Natural killer cell (primary cell): ENCODE data around the gene KDM4B. TPM values are rescaled to one million over a fixed set of nuclear protein-coding genes. Genes with fewer than 3 reads are reported as not detected.

Experiments used
- ATAC-seq, 3 donors: fragments of 150-1000 bp in 2 of 3; fragments of 200-7000 bp in 1 of 3; cut with Tn5 transposase; 1 replicate in 1 of 3; 2 replicates in 2 of 3; pipeline ENCODE4 v1.10.0; 2021; ENCODE audit warnings: mild to moderate bottlenecking in 2 of 3, moderate library complexity in 2 of 3
- DNase-seq, 2 donors: peaks; one replicate each; pipeline versions ENCODE4 v3.0.0 to v3.0.0-alpha.2; 2013 to 2021; ENCODE audit warnings: mixed read lengths in 1 of 2
- H3K27ac ChIP-seq: one replicate; pipeline ENCODE4 v1.5.1; 2013; ENCODE audit warnings: mild to moderate bottlenecking, low read length
- H3K27me3 ChIP-seq: one replicate; pipeline ENCODE4 v1.6.1; 2013; ENCODE audit warnings: low read length; ENCODE audit not compliant: control insufficient read depth, insufficient read depth
- H3K36me3 ChIP-seq: one replicate; pipeline ENCODE4 v1.6.1; 2013; ENCODE audit warnings: low read length; ENCODE audit not compliant: control insufficient read depth, insufficient read depth
- H3K4me1 ChIP-seq: one replicate; pipeline ENCODE4 v1.6.1; 2013; ENCODE audit warnings: low read length; ENCODE audit not compliant: control insufficient read depth, insufficient read depth
- H3K4me3 ChIP-seq: one replicate; pipeline ENCODE4 v1.5.1; 2013; ENCODE audit warnings: low read length
- H3K9me3 ChIP-seq: one replicate; pipeline ENCODE4 v1.6.1; 2013; ENCODE audit warnings: low read length; ENCODE audit not compliant: control insufficient read depth, insufficient read depth
- H3K27ac Mint-ChIP-seq, 2 donors: one replicate each; pipeline ENCODE4 v1.8.0; 2022; ENCODE audit warnings: mild to moderate bottlenecking in 2 of 2, mixed read lengths in 2 of 2, moderate library complexity in 1 of 2
- H3K27me3 Mint-ChIP-seq, 2 donors: one replicate each; pipeline ENCODE4 v1.8.0; 2022; ENCODE audit warnings: low read depth in 2 of 2, mixed read lengths in 2 of 2
- H3K36me3 Mint-ChIP-seq: one replicate; pipeline ENCODE4 v1.8.0; 2022; ENCODE audit warnings: mixed read lengths
- H3K4me1 Mint-ChIP-seq, 2 donors: one replicate each; pipeline ENCODE4 v1.8.0; 2022; ENCODE audit warnings: mixed read lengths in 2 of 2
- H3K4me3 Mint-ChIP-seq: one replicate; pipeline ENCODE4 v1.8.0; 2022; ENCODE audit warnings: mild to moderate bottlenecking, moderate library complexity, mixed read lengths
- H3K9me3 Mint-ChIP-seq, 2 donors: one replicate each; pipeline ENCODE4 v1.8.0; 2022; ENCODE audit warnings: mixed read lengths in 2 of 2
- CTCF ChIP-seq: fragments of 200-600 bp; IDR thresholded peaks from one replicate; pipeline ENCODE4 v1.8.0; 2022; ENCODE audit warnings: antibody characterized with exemption
- WGBS: methylation state at CpG from one replicate; pipeline ENCODE4 v1.1.7; 2013; ENCODE audit warnings: missing lambda C conversion rate; ENCODE audit not compliant: insufficient coverage; 5-methylcytosine and 5-hydroxymethylcytosine counted together
- intact Hi-C: fragments of 100-400 bp; cut with micrococcal nuclease; formaldehyde crosslinking; loops from one replicate; pipeline ENCODE4 v1.14.2; 2022
- total RNA-seq, 4 donors: library from RNA; stranded (reverse); fragments of 120-200 nt in 1 of 4; gene quantifications; one replicate each; pipeline versions ENCODE4 v1.2.3 to v1.2.4, GENCODE V29; 2013 to 2022

KDM4B gene
- total RNA-seq, 3 donors from 2014 or later (not counting 1 experiment from before 2014, with no cell fraction given), result 68.0 to 73.5 (median 68.1) TPM

DNA sequence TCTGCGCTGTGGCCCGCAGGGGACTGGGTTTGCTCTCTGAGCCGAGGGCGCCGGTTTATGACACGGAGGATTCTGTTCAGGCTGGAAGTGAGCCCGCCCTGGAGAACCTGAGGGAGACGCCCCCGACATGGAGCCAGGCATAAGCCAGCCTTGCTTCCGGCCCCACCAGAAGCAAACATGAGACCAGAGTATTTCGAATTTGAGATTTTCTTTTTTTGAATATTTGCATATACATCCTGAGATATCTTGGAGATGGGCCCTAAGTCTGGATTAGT lies 72.9 kb downstream of the KDM4B start:
- no peaks in the 10 kb centered on the region for H3K4me1 ChIP-seq
- intact Hi-C loops, result no loop called here
- Mint-ChIP-seq H3K36me3 (no peaks in the 10 kb centered on the region), H3K4me1 (peaks cover 0 to 22% of the 10 kb centered on the region in 2 donors), H3K27me3 (no peaks in the 10 kb centered on the region), H3K4me3 (no peak overlapping the region), H3K9me3 (no peaks in the 10 kb centered on the region), H3K27ac (no peak overlapping the region)
- H3K36me3 ChIP-seq, result peaks cover 19% of the 10 kb centered on the region
- no peaks in the 10 kb centered on the region for H3K27me3 ChIP-seq
- H3K4me3 ChIP-seq, result no peak overlapping the region
- H3K27ac ChIP-seq, result no peak overlapping the region
- ATAC-seq (no peak), DNase-seq (no peak)
- no peak for TF ChIP-seq CTCF
- 95% methylated on average over 11 of the region's 11 CpGs for WGBS
- H3K9me3 ChIP-seq, result no peaks in the 10 kb centered on the region

- Mint-ChIP-seq H3K27me3 (no peaks in the 10 kb centered on the region), H3K4me3 (no peak overlapping the region), H3K9me3 (no peaks in the 10 kb centered on the region), H3K36me3 (no peaks in the 10 kb centered on the region), H3K4me1 (peaks cover 0 to 15% of the 10 kb centered on the region in 2 donors), H3K27ac (no peak overlapping the region)
- H3K36me3 ChIP-seq, result peaks cover 23% of the 10 kb centered on the region
- H3K27ac ChIP-seq, result no peak overlapping the region
- TF ChIP-seq CTCF, result no peak
- ATAC-seq (no peak), DNase-seq (no peak)
- intact Hi-C loops, result no loop called here
- no peaks in the 10 kb centered on the region for H3K9me3 ChIP-seq
- no peak overlapping the region for H3K4me3 ChIP-seq
- 89% methylated on average over 18 of the region's 18 CpGs for WGBS
- no peaks in the 10 kb centered on the region for H3K4me1 ChIP-seq
- no peaks in the 10 kb centered on the region for H3K27me3 ChIP-seq
These were observed 73.6 kb downstream of the KDM4B start for GRCh38 chr19:5042556-5042955.

- H3K27me3 ChIP-seq, result no peaks in the 10 kb centered on the region
- WGBS, result 92% methylated on average over 16 of the region's 16 CpGs
- H3K9me3 ChIP-seq, result no peaks in the 10 kb centered on the region
- H3K27ac ChIP-seq, result no peak overlapping the region
- H3K27ac Mint-ChIP-seq, result no peak overlapping the region
- no peaks in the 10 kb centered on the region for H3K9me3 Mint-ChIP-seq
- peaks cover 11% of the 10 kb centered on the region for H3K4me1 ChIP-seq
- H3K4me3 ChIP-seq, result no peak overlapping the region
- ATAC-seq (no peak), DNase-seq (no peak)
- H3K27me3 Mint-ChIP-seq, result no peaks in the 10 kb centered on the region
- TF ChIP-seq CTCF, result no peak
- H3K4me3 Mint-ChIP-seq, result no peak overlapping the region
- H3K4me1 Mint-ChIP-seq, result peaks cover 0 to 11% of the 10 kb centered on the region in 2 donors
- intact Hi-C loops, result loop anchor here (5.0 kb wide), 1 partner anchor 532 kb away; no protein-coding TSS in a partner anchor
- H3K36me3 ChIP-seq, result peaks cover 28% of the 10 kb centered on the region
- no peaks in the 10 kb centered on the region for H3K36me3 Mint-ChIP-seq
These were observed 76.1 kb downstream of the KDM4B start for GRCh38 chr19:5045029-5045428.

- intact Hi-C loops, result loop anchor here (5.0 kb wide), 1 partner anchor 531 kb away; no protein-coding TSS in a partner anchor
- Mint-ChIP-seq H3K4me1 (peaks cover 0 to 11% of the 10 kb centered on the region in 2 donors), H3K27ac (no peak overlapping the region), H3K4me3 (no peak overlapping the region), H3K9me3 (no peaks in the 10 kb centered on the region), H3K27me3 (no peaks in the 10 kb centered on the region), H3K36me3 (no peaks in the 10 kb centered on the region)
- Histone ChIP-seq H3K27ac (no peak overlapping the region), H3K9me3 (no peaks in the 10 kb centered on the region), H3K27me3 (no peaks in the 10 kb centered on the region), H3K36me3 (peaks cover 26% of the 10 kb centered on the region), H3K4me1 (peaks cover 11% of the 10 kb centered on the region), H3K4me3 (no peak overlapping the region)
- no peak for DNase-seq
- 90% methylated on average over 8 of the region's 8 CpGs for WGBS
- TF ChIP-seq CTCF, result no peak
- ATAC-seq, result no peak
These were observed 77.0 kb downstream of the KDM4B start for GRCh38 chr19:5045956-5046338.
